GM12892 (cell line): Measurements from ENCODE around the gene NFKB1.

Experiments used
- DNase-seq: peaks from one replicate; pipeline ENCODE4 v3.0.0; 2011; ENCODE audit not compliant: insufficient read length
- FAIRE-seq: peaks from 2 replicates; lab custom pipeline; 2011; peaks lifted over from hg19 to GRCh38; lab: Jason Lieb, UNC
- POLR2A ChIP-seq: IDR thresholded peaks from 2 replicates; pipeline ENCODE4 v1.6.1; 2011; ENCODE audit warnings: low read depth, low read length, control low read depth
- POLR2AphosphoS5 ChIP-seq: IDR thresholded peaks from 2 replicates; pipeline ENCODE4 v1.6.1; 2011; ENCODE audit warnings: low read depth, low read length, control low read depth
- TAF1 ChIP-seq: IDR thresholded peaks from 2 replicates; pipeline ENCODE4 v1.6.1; 2011; ENCODE audit warnings: low read depth, mild to moderate bottlenecking, control low read depth, low read length, borderline replicate concordance

Gene NFKB1

GRCh38 chr4:102578819-102579218, 77.7 kb downstream of the NFKB1 start:
- FAIRE-seq (no peak), DNase-seq (no peak)
- no peak for TF ChIP-seq TAF1
- no peak for TF ChIP-seq POLR2AphosphoS5
- no peak for TF ChIP-seq POLR2A

GRCh38 chr4:102579794-102580462, 78.8 kb downstream of the NFKB1 start:
- DNase-seq, result no peak
- FAIRE-seq, result no peak
- no peak for TF ChIP-seq POLR2A

- no peak for TF ChIP-seq TAF1
- no peak for TF ChIP-seq POLR2AphosphoS5
- TF ChIP-seq POLR2A, result no peak
- FAIRE-seq, result no peak
These were observed 79.3 kb downstream of the NFKB1 start for GRCh38 chr4:102580463-102580842.

GRCh38 chr4:102584091-102584490, 82.9 kb downstream of the NFKB1 start:
- TF ChIP-seq POLR2A, result no peak
- no peak for TF ChIP-seq TAF1
- no peak for TF ChIP-seq POLR2AphosphoS5
- FAIRE-seq (no peak), DNase-seq (no peak)

More at GRCh38 chr4:102580463-102580842, 79.3 kb downstream of the NFKB1 start:
- no peak for DNase-seq

- FAIRE-seq, result peak; percentile 33
- TF ChIP-seq TAF1 (no peak), POLR2AphosphoS5 (no peak), POLR2A (no peak)
- DNase-seq, result no peak
These were observed 84.2 kb downstream of the NFKB1 start for GRCh38 chr4:102585329-102585728.

- TF ChIP-seq TAF1 (no peak), POLR2A (no peak), POLR2AphosphoS5 (no peak)
- FAIRE-seq (peak; percentile 90), DNase-seq (no peak)
These were observed 85.0 kb downstream of the NFKB1 start for GRCh38 chr4:102586002-102586643.

- DNase-seq, result no peak
- peak; percentile 77 for FAIRE-seq
- TF ChIP-seq POLR2A, result no peak
- TF ChIP-seq POLR2AphosphoS5, result no peak
- TF ChIP-seq TAF1, result no peak
These were observed 85.5 kb downstream of the NFKB1 start for GRCh38 chr4:102586644-102587021.

- no peak for FAIRE-seq
- no peak for DNase-seq
- TF ChIP-seq POLR2AphosphoS5 (no peak), POLR2A (no peak), TAF1 (no peak)
These were observed 88.6 kb downstream of the NFKB1 start for GRCh38 chr4:102589743-102590142.

GRCh38 chr4:102592256-102592655, 91.1 kb downstream of the NFKB1 start:
- DNase-seq (no peak), FAIRE-seq (no peak)
- no peak for TF ChIP-seq POLR2A
- TF ChIP-seq POLR2AphosphoS5, result no peak
- TF ChIP-seq TAF1, result no peak

- TF ChIP-seq POLR2AphosphoS5, result no peak
- TF ChIP-seq TAF1, result no peak
- no peak for TF ChIP-seq POLR2A
- DNase-seq (no peak), FAIRE-seq (no peak)
These were observed 92.0 kb downstream of the NFKB1 start for GRCh38 chr4:102593147-102593546.

GRCh38 chr4:102594000-102594399, 92.8 kb downstream of the NFKB1 start:
- peak; percentile 9 for FAIRE-seq
- TF ChIP-seq POLR2AphosphoS5, result no peak
- TF ChIP-seq POLR2A, result no peak
- no peak for TF ChIP-seq TAF1
- DNase-seq, result no peak

GRCh38 chr4:102596532-102596931, 95.4 kb downstream of the NFKB1 start:
- FAIRE-seq (peak; percentile 46), DNase-seq (no peak)
- no peak for TF ChIP-seq TAF1
- no peak for TF ChIP-seq POLR2A
- no peak for TF ChIP-seq POLR2AphosphoS5
